Measurements from ENCODE around the gene ANAPC1.
"Not testable (repeated sequence)": the region's sequence is repeated elsewhere in the genome, so short reads cannot be mapped to it uniquely, and the experiment has no call there.

DNA sequence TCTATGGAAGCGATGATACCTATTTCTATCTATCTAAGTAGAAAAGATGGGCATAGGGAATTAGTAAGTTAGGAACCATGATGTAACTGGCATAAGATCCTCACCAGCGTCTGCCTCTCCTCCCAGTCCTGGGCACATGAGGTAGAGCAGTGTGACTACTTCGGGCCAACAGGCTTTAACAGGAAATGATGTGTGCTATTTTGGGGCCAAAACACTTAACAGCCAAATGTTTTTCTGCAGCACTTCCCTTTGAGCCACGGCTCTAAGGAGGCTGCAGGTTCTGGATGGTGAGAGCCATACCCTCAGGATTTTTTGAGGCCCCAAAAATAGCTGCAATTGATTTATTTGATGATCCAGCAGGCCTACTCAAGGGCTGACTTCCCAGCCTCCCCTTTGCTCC lies 116.9 kb downstream of the ANAPC1 start:
- TF ChIP-seq, protein P1, sequence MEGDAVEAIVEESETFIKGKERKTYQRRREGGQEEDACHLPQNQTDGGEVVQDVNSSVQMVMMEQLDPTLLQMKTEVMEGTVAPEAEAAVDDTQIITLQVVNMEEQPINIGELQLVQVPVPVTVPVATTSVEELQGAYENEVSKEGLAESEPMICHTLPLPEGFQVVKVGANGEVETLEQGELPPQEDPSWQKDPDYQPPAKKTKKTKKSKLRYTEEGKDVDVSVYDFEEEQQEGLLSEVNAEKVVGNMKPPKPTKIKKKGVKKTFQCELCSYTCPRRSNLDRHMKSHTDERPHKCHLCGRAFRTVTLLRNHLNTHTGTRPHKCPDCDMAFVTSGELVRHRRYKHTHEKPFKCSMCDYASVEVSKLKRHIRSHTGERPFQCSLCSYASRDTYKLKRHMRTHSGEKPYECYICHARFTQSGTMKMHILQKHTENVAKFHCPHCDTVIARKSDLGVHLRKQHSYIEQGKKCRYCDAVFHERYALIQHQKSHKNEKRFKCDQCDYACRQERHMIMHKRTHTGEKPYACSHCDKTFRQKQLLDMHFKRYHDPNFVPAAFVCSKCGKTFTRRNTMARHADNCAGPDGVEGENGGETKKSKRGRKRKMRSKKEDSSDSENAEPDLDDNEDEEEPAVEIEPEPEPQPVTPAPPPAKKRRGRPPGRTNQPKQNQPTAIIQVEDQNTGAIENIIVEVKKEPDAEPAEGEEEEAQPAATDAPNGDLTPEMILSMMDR (conservative IDR thresholded peaks at IDR 0.05; ENCODE audit: low read depth, low read length), result not testable (repeated sequence)
- not testable (repeated sequence) for TF ChIP-seq EZH2 (IDR thresholded peaks at IDR 0.05; ENCODE audit: low read length, unreplicated experiment); EZH2phosphoT487 (IDR thresholded peaks at IDR 0.05; ENCODE audit: borderline replicate concordance, low read length)
